ENCODE data around the gene APBB1IP.
"Not testable (repeated sequence)": the region's sequence is repeated elsewhere in the genome, so short reads cannot be mapped to it uniquely, and the experiment has no call there.

GRCh38 chr10:26398353-26398752 is 39.8 kb upstream of the APBB1IP start:
- not testable (repeated sequence) for TF ChIP-seq POLR2AphosphoS5 (IDR thresholded peaks at IDR 0.05; ENCODE audit: insufficient read depth, low read depth, low read length); CTCF (IDR thresholded peaks at IDR 0.05; ENCODE audit: extremely low read depth in 1 of 2, insufficient read depth in 1 of 2, low read depth in 1 of 2, low read length in 2 of 2); POLR2A (IDR thresholded peaks at IDR 0.05; ENCODE audit: low read depth, low read length)
